GM15510 (cell line): ENCODE measurements around the gene MALT1.

ENCODE experiments used
- POLR2A ChIP-seq: IDR thresholded peaks from 3 replicates; pipeline ENCODE4 v1.6.1; 2011; ENCODE audit warnings: borderline replicate concordance; ENCODE audit not compliant: insufficient read length; ENCODE audit errors: extremely low read depth

Gene MALT1

GRCh38 chr18:58646334-58646862 lies 24.9 kb upstream of the MALT1 start:
- TF ChIP-seq POLR2A = no peak

GRCh38 chr18:58649966-58650816 lies 21.1 kb upstream of the MALT1 start:
- TF ChIP-seq POLR2A = no peak

GRCh38 chr18:58653814-58654509 lies 17.3 kb upstream of the MALT1 start:
- TF ChIP-seq POLR2A = no peak

GRCh38 chr18:58654896-58655614 lies 16.2 kb upstream of the MALT1 start:
- TF ChIP-seq POLR2A = no peak

- peak; percentile 16 for TF ChIP-seq POLR2A
Observed at GRCh38 chr18:58657081-58657480, 14.2 kb upstream of the MALT1 start.

- no peak for TF ChIP-seq POLR2A
Observed at GRCh38 chr18:58657494-58657893, 13.8 kb upstream of the MALT1 start.

- TF ChIP-seq POLR2A = no peak
Observed at GRCh38 chr18:58659691-58660090, 11.6 kb upstream of the MALT1 start.

GRCh38 chr18:58660915-58661314 lies 10.3 kb upstream of the MALT1 start:
- TF ChIP-seq POLR2A = no peak

- no peak for TF ChIP-seq POLR2A
Observed at GRCh38 chr18:58661423-58661822, 9.8 kb upstream of the MALT1 start.

- TF ChIP-seq POLR2A = no peak
Observed at GRCh38 chr18:58662118-58662517, 9.1 kb upstream of the MALT1 start.

- TF ChIP-seq POLR2A = no peak
Observed at GRCh38 chr18:58666176-58666575, 5.1 kb upstream of the MALT1 start.

GRCh38 chr18:58668211-58668610 lies 3.1 kb upstream of the MALT1 start:
- TF ChIP-seq POLR2A = no peak

GRCh38 chr18:58668897-58669296 lies 2.4 kb upstream of the MALT1 start:
- no peak for TF ChIP-seq POLR2A

- TF ChIP-seq POLR2A = no peak
Observed at GRCh38 chr18:58669731-58670378, 1.4 kb upstream of the MALT1 start.

GRCh38 chr18:58670404-58671110 lies 708 bp upstream of the MALT1 start:
- TF ChIP-seq POLR2A = no peak
